Naive thymus-derived CD8-positive, alpha-beta T cell (primary cell): Measurements from ENCODE around the gene IL17C. TPM values are rescaled to one million over a fixed set of nuclear protein-coding genes. Genes with fewer than 3 reads are reported as not detected.
"Not testable (repeated sequence)": the region's sequence is repeated elsewhere in the genome, so short reads cannot be mapped to it uniquely, and the experiment has no call there.

Source experiments
- ATAC-seq, 2 donors: fragments of 150-1000 bp; cut with Tn5 transposase in 1 of 2; sonication (Bioruptor Pico), chemical (Tn5 transposase) in 1 of 2; 1 replicate in 1 of 2; 2 replicates in 1 of 2; pipeline ENCODE4 v1.10.0; 2021; ENCODE audit warnings: mild to moderate bottlenecking in 2 of 2, moderate library complexity in 2 of 2
- POLR2A ChIA-PET: fragments of 350-600 bp; sonication (Branson Sonifier 250); formaldehyde crosslinking; loops from one replicate; lab custom pipeline; 2021; ENCODE audit warnings: antibody characterized with exemption; lab: Charles Lee
- DNase-seq, 10 donors: peaks; one replicate each; pipeline versions ENCODE4 v3.0.0 to v3.0.0-alpha.2; 2020 to 2022
- H3K27ac Mint-ChIP-seq, 10 donors: one replicate each; pipeline ENCODE4 v1.8.0; 2020 to 2022; ENCODE audit warnings: mild to moderate bottlenecking in 10 of 10, mixed read lengths in 10 of 10, moderate library complexity in 4 of 10, inconsistent platforms in 1 of 10
- H3K27me3 Mint-ChIP-seq, 5 donors: one replicate each; pipeline ENCODE4 v1.8.0; 2021 to 2022; ENCODE audit warnings: mixed read lengths in 5 of 5
- H3K36me3 Mint-ChIP-seq, 3 donors: one replicate each; pipeline ENCODE4 v1.8.0; 2020 to 2022; ENCODE audit warnings: mixed read lengths in 3 of 3, mild to moderate bottlenecking in 2 of 3, inconsistent platforms in 1 of 3
- H3K4me1 Mint-ChIP-seq, 4 donors: one replicate each; pipeline ENCODE4 v1.8.0; 2021 to 2022; ENCODE audit warnings: mixed read lengths in 4 of 4
- H3K4me3 Mint-ChIP-seq, 10 donors: one replicate each; pipeline ENCODE4 v1.8.0; 2020 to 2022; ENCODE audit warnings: mild to moderate bottlenecking in 10 of 10, mixed read lengths in 10 of 10, moderate library complexity in 6 of 10, inconsistent platforms in 1 of 10
- H3K9me3 Mint-ChIP-seq, 9 donors: one replicate each; pipeline ENCODE4 v1.8.0; 2020 to 2022; ENCODE audit warnings: mixed read lengths in 9 of 9, mild to moderate bottlenecking in 3 of 9, inconsistent platforms in 1 of 9, moderate library complexity in 1 of 9
- polyA plus RNA-seq, 3 donors: library from polyadenylated mRNA; unstranded; fragments of 300-500 nt; fragmentation: Illumina TruSeq; gene quantifications; one replicate each; pipeline ENCODE4 v1.2.3, GENCODE V29; 2021
- total RNA-seq, 8 experiments: library from RNA in 2 of 8; stranded (reverse) in 2 of 8; gene quantifications; one replicate each; pipeline ENCODE4 v1.2.3 and lab custom pipeline; 2021 to 2026

Gene IL17C
- total and polyA plus RNA-seq, 5 experiments from 2014 or later, result 0.16 to 0.69 (median 0.55) TPM; not detected in 1

DNA sequence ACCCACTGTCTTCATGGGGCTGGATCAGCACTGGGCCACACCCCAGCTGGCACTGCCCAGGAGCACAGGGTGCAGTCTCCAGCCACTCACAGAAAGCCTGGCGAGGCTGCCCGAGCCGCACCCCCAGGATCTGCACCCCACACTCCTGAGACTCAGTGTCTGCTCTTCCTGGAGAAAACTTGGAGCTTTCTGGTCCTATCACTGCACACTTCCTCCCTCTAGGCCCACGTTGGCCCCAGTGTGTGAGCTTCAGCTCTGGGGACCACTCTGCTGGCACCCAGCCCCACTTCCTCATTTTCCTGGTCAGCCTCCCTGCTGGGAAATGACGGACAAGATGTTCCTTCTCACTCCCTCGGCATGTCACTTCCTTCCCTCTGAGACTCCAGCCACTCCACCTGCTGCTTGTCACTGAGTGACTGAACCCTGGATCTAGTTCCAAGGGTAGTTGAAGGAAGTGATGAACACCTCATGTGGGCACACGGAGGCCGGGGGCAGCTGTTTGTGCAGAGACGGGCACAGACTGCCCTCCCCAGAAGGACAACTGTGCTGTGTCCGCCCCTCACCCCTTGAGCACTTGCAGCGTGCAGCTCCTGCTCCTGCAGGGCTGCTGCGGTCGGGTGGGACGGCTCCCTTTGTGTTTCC, 39.2 kb upstream of the IL17C start:
- no peak overlapping the region for H3K4me3 Mint-ChIP-seq
- POLR2A ChIA-PET, result no interaction called here
- H3K27ac Mint-ChIP-seq, result peak overlapping the region in 3 of 10 donors; percentile 41 to 59 (median 48)
- no peaks in the 10 kb centered on the region for H3K9me3 Mint-ChIP-seq
- DNase-seq (no peak), ATAC-seq (no peak)
- no peaks in the 10 kb centered on the region for H3K27me3 Mint-ChIP-seq
- H3K4me1 Mint-ChIP-seq, result peaks cover 0 to 8% (median 4%) of the 10 kb centered on the region in 4 donors
- peaks cover 0 to 62% (median 10%) of the 10 kb centered on the region in 3 donors for H3K36me3 Mint-ChIP-seq

DNA sequence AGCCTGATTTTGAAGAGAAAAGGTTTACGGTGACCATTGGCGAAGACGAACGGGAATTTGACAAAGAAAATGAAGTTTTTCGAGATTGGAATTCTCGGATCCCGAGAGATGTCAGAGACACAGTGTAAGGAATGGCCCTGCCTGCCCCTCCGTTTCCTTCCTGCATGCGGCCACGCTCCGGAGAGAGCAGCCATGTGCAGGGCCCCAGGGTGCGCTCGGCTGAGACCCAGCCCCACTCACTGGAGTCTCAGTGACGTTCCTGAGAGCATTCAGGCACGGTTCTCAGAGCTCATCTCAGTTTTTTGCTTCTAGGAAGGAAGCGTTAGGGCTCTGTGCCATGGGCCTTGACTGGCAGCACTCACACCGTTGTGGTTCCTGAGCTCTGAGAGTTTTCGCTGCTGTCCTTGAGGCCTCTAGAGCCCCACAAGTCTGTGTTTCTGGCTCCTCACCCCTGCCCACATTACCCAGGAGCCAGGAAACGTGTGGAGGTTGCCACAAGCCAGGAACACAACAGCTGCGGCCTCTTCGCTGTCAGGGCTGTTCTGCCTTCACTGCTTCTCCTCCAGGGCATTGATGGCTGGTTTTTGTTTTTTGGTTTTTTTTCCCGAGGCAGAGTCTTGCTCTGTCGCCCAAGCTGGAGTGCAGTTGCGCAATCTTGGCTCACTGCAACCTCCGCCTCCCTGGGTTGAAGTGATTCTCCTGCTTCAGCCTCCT, 38.4 kb upstream of the IL17C start:
- no peak overlapping the region for H3K27ac Mint-ChIP-seq
- peaks cover 0 to 8% (median 4%) of the 10 kb centered on the region in 4 donors for H3K4me1 Mint-ChIP-seq
- H3K4me3 Mint-ChIP-seq, result no peak overlapping the region
- H3K27me3 Mint-ChIP-seq, result no peaks in the 10 kb centered on the region
- DNase-seq (no peak), ATAC-seq (no peak)
- H3K36me3 Mint-ChIP-seq, result peaks cover 0 to 65% (median 10%) of the 10 kb centered on the region in 3 donors
- no peaks in the 10 kb centered on the region for H3K9me3 Mint-ChIP-seq
- POLR2A ChIA-PET, result no interaction called here

GRCh38 chr16:88600539-88600896, 37.9 kb upstream of the IL17C start:
- Mint-ChIP-seq H3K9me3 (no peaks in the 10 kb centered on the region), H3K4me1 (peaks cover 0 to 6% (median 4%) of the 10 kb centered on the region in 4 donors), H3K36me3 (peaks cover 0 to 66% (median 10%) of the 10 kb centered on the region in 3 donors), H3K27me3 (no peaks in the 10 kb centered on the region), H3K4me3 (no peak overlapping the region), H3K27ac (no peak overlapping the region)
- ATAC-seq, result no peak
- no peak for DNase-seq
- POLR2A ChIA-PET, result no interaction called here

DNA sequence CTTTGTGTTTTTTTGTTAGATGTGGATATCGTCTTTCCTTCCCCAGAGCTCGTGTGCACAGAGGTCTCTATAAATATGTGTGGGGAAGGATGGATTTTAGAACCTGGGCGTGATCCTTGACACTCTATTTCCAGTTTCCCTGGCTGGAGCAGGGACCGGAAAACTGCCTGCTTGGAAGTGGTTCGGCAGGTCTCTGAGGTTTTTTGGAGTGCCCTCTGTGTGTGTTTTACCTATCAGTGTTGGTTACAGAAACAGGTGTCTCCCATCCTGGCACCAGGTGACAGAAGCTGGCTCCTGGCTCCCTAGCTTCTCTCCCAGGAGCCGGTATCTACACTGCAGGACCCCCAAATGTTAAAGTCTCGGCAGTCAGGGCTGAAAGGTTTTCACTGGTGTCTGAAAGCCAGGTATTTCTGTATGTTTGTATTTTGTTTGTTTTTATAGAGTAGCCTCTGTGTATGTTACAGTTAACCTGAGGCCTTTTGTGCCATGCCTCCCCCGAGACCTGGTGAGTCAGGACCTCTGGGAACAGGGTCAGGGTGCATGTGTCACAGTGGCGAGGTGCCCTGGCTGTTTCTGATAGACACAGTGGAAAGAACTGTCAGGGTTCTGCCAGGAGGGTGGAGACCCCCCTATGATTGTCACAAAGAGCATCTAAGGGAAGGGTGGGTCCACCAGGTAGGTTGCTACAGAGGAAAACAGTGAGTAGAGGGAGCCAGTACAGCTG, 36.9 kb upstream of the IL17C start:
- H3K4me3 Mint-ChIP-seq, result no peak overlapping the region
- no peak for ATAC-seq
- H3K27me3 Mint-ChIP-seq, result no peaks in the 10 kb centered on the region
- DNase-seq, result no peak
- H3K9me3 Mint-ChIP-seq, result no peaks in the 10 kb centered on the region
- H3K4me1 Mint-ChIP-seq, result peaks cover 0 to 3% (median 2%) of the 10 kb centered on the region in 4 donors
- POLR2A ChIA-PET, result no interaction called here
- H3K27ac Mint-ChIP-seq, result peak overlapping the region in 2 of 10 donors; percentile 40 to 79
- peaks cover 0 to 68% (median 10%) of the 10 kb centered on the region in 3 donors for H3K36me3 Mint-ChIP-seq

GRCh38 chr16:88602091-88602490, 36.3 kb upstream of the IL17C start:
- H3K4me3 Mint-ChIP-seq, result no peak overlapping the region
- H3K9me3 Mint-ChIP-seq, result no peaks in the 10 kb centered on the region
- POLR2A ChIA-PET, result no interaction called here
- H3K4me1 Mint-ChIP-seq, result peaks cover 0 to 3% (median 3%) of the 10 kb centered on the region in 4 donors
- peaks cover 0 to 72% (median 10%) of the 10 kb centered on the region in 3 donors for H3K36me3 Mint-ChIP-seq
- peak overlapping the region in 1 of 10 donors; percentile 79 for H3K27ac Mint-ChIP-seq
- no peaks in the 10 kb centered on the region for H3K27me3 Mint-ChIP-seq
- no peak for ATAC-seq
- no peak for DNase-seq

DNA sequence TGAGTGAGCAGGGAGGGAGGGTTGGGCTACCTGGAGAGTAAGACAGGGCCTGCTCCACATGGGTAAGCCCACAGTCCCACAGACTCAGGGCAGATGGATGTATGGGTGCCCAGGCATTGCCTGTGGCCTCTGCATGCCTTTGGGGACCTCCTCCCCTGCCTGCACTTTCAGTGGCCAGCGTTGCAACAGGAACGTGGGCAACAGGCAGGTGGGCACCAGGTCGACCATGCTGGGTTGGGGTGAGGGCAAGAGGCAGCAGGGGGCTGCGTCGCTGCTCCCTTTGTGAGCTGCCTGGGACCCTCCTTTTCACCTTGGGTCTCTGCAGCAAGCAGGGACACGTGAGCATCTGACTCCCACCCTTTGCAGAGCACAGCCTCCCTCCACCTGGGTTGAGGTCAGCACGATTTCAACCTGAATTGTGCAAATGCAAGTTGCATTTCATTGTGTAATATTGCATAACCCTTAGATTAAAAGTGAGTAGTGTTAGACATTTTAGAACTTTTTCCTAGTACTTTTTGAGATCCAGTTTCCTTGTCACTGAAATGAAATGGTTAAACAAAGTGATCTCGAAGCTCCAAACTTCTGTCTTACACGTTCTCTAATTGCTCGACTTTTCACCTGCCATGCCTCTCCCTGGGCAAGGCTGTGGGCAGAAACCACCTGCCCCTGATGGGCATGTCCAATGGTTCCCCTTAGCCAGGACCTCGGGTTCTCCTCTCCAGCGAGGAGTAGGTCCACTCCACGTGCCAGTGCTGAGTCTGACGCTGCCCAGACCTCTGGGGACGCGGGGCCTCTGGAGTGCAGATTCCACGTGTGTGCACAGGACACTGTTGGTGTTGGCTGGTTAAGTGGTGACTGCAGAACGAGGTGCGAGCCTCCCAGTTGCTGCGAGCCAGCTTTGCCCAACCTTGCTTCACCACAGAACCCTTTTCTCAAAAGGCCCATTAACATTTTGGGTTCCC, 32.9 kb upstream of the IL17C start:
- ATAC-seq, result no peak
- no peaks in the 10 kb centered on the region for H3K9me3 Mint-ChIP-seq
- no peak for DNase-seq
- H3K36me3 Mint-ChIP-seq, result peaks cover 0 to 81% (median 12%) of the 10 kb centered on the region in 3 donors
- POLR2A ChIA-PET, result no interaction called here
- peaks cover 0 to 9% (median 7%) of the 10 kb centered on the region in 4 donors for H3K4me1 Mint-ChIP-seq
- no peak overlapping the region for H3K27ac Mint-ChIP-seq
- H3K4me3 Mint-ChIP-seq, result no peak overlapping the region
- no peaks in the 10 kb centered on the region for H3K27me3 Mint-ChIP-seq

GRCh38 chr16:88606148-88606757, 32.1 kb upstream of the IL17C start:
- no peaks in the 10 kb centered on the region for H3K9me3 Mint-ChIP-seq

GRCh38 chr16:88608076-88608475, 30.3 kb upstream of the IL17C start:
- Mint-ChIP-seq H3K27me3 (no peaks in the 10 kb centered on the region), H3K4me1 (peaks cover 0 to 11% (median 8%) of the 10 kb centered on the region in 4 donors), H3K36me3 (peaks cover 0 to 76% (median 10%) of the 10 kb centered on the region in 3 donors), H3K9me3 (no peaks in the 10 kb centered on the region), H3K4me3 (no peak overlapping the region), H3K27ac (peak overlapping the region in 1 of 10 donors; percentile 67)
- ATAC-seq, result no peak
- DNase-seq, result no peak
- POLR2A ChIA-PET, result interaction anchor here (0.7 kb wide), 1 partner anchor 74 kb away, joined by 3 read pairs; no protein-coding TSS in a partner anchor

More at GRCh38 chr16:88606148-88606757, 32.1 kb upstream of the IL17C start:
- peaks cover 0 to 79% (median 12%) of the 10 kb centered on the region in 3 donors for H3K36me3 Mint-ChIP-seq
- peaks cover 0 to 9% (median 7%) of the 10 kb centered on the region in 4 donors for H3K4me1 Mint-ChIP-seq
- H3K27me3 Mint-ChIP-seq, result no peaks in the 10 kb centered on the region
- POLR2A ChIA-PET, result interaction anchor here (0.5 kb wide), 1 partner anchor 923 kb away, joined by 3 read pairs; no protein-coding TSS in a partner anchor
- peak overlapping the region in 1 of 10 donors; percentile 24 for H3K27ac Mint-ChIP-seq
- no peak for ATAC-seq
- no peak overlapping the region for H3K4me3 Mint-ChIP-seq
- no peak for DNase-seq

- not testable (repeated sequence) for H3K9me3 Mint-ChIP-seq, DNase-seq, ATAC-seq, H3K27ac Mint-ChIP-seq, H3K27me3 Mint-ChIP-seq, H3K4me3 Mint-ChIP-seq
- H3K4me1 Mint-ChIP-seq, result peaks cover 0 to 17% (median 13%) of the 10 kb centered on the region in 4 donors
- peaks cover 0 to 79% (median 10%) of the 10 kb centered on the region in 3 donors for H3K36me3 Mint-ChIP-seq
- POLR2A ChIA-PET, result interaction anchor here (0.6 kb wide), 1 partner anchor 17 kb away, joined by 3 read pairs; no protein-coding TSS in a partner anchor
These were observed 28.9 kb upstream of the IL17C start for GRCh38 chr16:88609426-88609825.

- Mint-ChIP-seq H3K4me3 (no peak overlapping the region), H3K4me1 (peaks cover 0 to 17% (median 13%) of the 10 kb centered on the region in 4 donors), H3K27ac (no peak overlapping the region), H3K9me3 (no peaks in the 10 kb centered on the region), H3K36me3 (peaks cover 0 to 77% (median 10%) of the 10 kb centered on the region in 3 donors), H3K27me3 (no peaks in the 10 kb centered on the region)
- no peak for ATAC-seq
- POLR2A ChIA-PET, result interaction anchor here (0.6 kb wide), 1 partner anchor 17 kb away, joined by 3 read pairs; no protein-coding TSS in a partner anchor
- no peak for DNase-seq
These were observed 28.3 kb upstream of the IL17C start for GRCh38 chr16:88610080-88610479.
